ENCODE results near the gene MMS22L.

Gene MMS22L

GRCh38 chr6:97282726-97283617 lies at the start of gene MMS22L:
TSS of gene MMS22L (minus strand) at chr6:97283216. CDS start at chr6:97282477, 739 bp downstream.
- DNase-seq (ENCODE audit: low spot score) = peak; percentile 94

GRCh38 chr6:97322811-97323210 lies 39.8 kb upstream of the MMS22L start:
- peak; percentile 25 for DNase-seq (ENCODE audit: low spot score)

- DNase-seq (ENCODE audit: low spot score) = no peak
Measured at GRCh38 chr6:97322226-97322625, 39.2 kb upstream of the MMS22L start.

GRCh38 chr6:97316978-97317377 lies 34.0 kb upstream of the MMS22L start:
- no peak for DNase-seq (ENCODE audit: low spot score)

GRCh38 chr6:97312241-97312640 lies 29.2 kb upstream of the MMS22L start:
- no peak for DNase-seq (ENCODE audit: low spot score)

- no peak for DNase-seq (ENCODE audit: low spot score)
Measured at GRCh38 chr6:97306544-97307320, 23.7 kb upstream of the MMS22L start.

GRCh38 chr6:97305414-97306066 lies 22.5 kb upstream of the MMS22L start:
- DNase-seq (ENCODE audit: low spot score) = no peak

GRCh38 chr6:97304701-97305100 lies 21.7 kb upstream of the MMS22L start:
- no peak for DNase-seq (ENCODE audit: low spot score)

- DNase-seq (ENCODE audit: low spot score) = peak; percentile 53
Measured at GRCh38 chr6:97294451-97294850, 11.4 kb upstream of the MMS22L start.

- no peak for DNase-seq (ENCODE audit: low spot score)
Measured at GRCh38 chr6:97293198-97293696, 10.2 kb upstream of the MMS22L start.

GRCh38 chr6:97292671-97293070 lies 9.7 kb upstream of the MMS22L start:
- DNase-seq (ENCODE audit: low spot score) = peak; percentile 36

GRCh38 chr6:97291896-97292295 lies 8.9 kb upstream of the MMS22L start:
- DNase-seq (ENCODE audit: low spot score) = no peak

GRCh38 chr6:97289332-97289731 lies 6.3 kb upstream of the MMS22L start:
- DNase-seq (ENCODE audit: low spot score) = no peak

- no peak for DNase-seq (ENCODE audit: low spot score)
Measured at GRCh38 chr6:97288188-97288587, 5.2 kb upstream of the MMS22L start.

GRCh38 chr6:97282238-97282725 lies 734 bp downstream of the MMS22L start:
- DNase-seq (ENCODE audit: low spot score) = peak; percentile 8

- DNase-seq (ENCODE audit: low spot score) = no peak
Measured at GRCh38 chr6:97280766-97281165, 2.2 kb downstream of the MMS22L start.

- no peak for DNase-seq (ENCODE audit: low spot score)
Measured at GRCh38 chr6:97275804-97276203, 7.2 kb downstream of the MMS22L start.

GRCh38 chr6:97269821-97270220 lies 13.2 kb downstream of the MMS22L start:
- DNase-seq (ENCODE audit: low spot score) = no peak

- no peak for DNase-seq (ENCODE audit: low spot score)
Measured at GRCh38 chr6:97262676-97263075, 20.3 kb downstream of the MMS22L start.

- DNase-seq (ENCODE audit: low spot score) = no peak
Measured at GRCh38 chr6:97246842-97247241, 36.2 kb downstream of the MMS22L start.

GRCh38 chr6:97240222-97240621 lies 42.8 kb downstream of the MMS22L start:
- peak; percentile 17 for DNase-seq (ENCODE audit: low spot score)

- DNase-seq (ENCODE audit: low spot score) = no peak
Measured at GRCh38 chr6:97231911-97232310, 51.1 kb downstream of the MMS22L start.

Data from AG08396 (cell line).